HG03135 (cell line): ENCODE results near the gene MELTF.
A peak's percentile ranks its signal among the peaks of the same experiment; 100 is the strongest.

Experiments used
- ATAC-seq: cut with Tn5 transposase; IDR thresholded peaks from one replicate; pipeline ENCODE4 v1.9.1; 2021; ENCODE audit warnings: mild to moderate bottlenecking, moderate library complexity; ENCODE audit not compliant: unreplicated experiment

The MELTF gene

DNA sequence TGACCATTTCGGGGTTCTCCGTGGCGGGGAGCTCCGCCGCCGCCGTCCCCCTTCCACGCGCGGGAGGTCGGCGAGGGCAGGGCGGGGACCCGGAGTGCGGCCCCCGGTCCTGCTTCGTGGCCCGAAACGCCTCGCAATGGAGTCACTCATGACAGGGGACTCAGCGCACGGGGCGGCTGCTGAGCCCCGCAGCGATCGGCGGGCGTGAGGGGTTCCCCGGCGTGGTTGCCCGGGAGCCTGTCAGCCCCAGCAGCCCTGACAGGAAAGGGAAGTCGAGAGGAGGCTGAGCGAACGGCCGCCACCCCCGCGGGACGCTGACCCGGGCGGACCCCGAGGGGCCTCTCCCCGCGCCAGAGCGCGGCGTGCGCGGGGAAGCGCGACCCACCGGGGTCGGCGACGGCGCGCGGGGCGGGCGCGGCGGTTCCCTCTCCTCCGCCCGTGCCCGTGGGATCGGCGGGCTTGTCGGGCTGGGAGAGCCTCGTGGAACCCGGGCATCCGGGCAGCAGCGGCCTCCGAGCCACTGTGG is 60.4 kb downstream of the MELTF start:
- ATAC-seq = peak; percentile 44

DNA sequence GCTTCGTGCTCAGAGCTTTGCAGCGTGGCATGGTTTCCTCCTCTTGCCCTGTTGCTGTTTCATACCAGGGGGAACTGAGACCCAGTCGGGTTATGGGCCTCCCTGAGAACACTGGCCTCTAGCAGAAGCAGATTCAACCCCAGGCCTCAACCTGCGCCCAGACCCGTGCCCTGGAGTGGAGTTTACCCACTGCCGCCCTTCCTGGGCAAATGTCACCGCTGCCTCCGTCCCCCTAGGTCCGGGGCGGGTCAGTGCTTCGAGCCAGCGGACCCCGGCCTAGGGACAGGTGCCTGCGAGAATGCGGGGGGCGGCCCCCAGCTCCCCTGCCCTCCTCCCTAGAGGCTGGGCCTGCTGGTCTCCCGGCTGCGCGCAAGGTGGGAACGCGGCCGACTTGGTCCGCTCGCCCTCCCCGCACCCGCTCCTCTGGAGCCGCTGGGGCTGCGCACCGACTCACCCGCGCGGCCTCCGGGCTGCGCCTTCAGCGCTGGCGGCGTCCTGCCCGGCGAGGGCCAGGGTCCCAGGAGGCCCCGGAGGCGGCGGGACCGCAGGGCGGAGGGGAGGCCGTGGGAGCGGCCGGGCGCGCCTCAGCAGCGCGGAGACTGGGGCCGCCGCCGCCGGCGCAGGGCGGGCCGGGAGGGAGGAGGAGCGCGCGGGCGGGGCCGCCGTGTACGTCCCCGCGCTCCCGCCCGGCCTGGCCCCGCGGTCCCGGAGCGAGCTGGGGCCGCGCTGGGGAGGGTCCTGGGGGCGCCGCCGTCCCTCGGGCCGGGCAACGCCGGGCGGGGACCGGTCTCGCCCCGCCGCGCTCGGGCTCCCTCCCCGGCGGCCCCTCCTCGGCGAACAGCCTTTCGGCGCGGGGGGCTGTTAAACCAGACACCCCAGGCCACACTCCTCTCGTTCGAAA is 61.1 kb downstream of the MELTF start, which contains the start of gene PIGZ:
Gene PIGZ (minus strand): TSS at position 601 of the 901 bp plus-strand sequence. CDS start 16,802 bp downstream, outside the sequence.
- ATAC-seq = peak; percentile 68

GRCh38 chr3:196967412-196968232 is 62.0 kb downstream of the MELTF start:
- ATAC-seq = no peak

DNA sequence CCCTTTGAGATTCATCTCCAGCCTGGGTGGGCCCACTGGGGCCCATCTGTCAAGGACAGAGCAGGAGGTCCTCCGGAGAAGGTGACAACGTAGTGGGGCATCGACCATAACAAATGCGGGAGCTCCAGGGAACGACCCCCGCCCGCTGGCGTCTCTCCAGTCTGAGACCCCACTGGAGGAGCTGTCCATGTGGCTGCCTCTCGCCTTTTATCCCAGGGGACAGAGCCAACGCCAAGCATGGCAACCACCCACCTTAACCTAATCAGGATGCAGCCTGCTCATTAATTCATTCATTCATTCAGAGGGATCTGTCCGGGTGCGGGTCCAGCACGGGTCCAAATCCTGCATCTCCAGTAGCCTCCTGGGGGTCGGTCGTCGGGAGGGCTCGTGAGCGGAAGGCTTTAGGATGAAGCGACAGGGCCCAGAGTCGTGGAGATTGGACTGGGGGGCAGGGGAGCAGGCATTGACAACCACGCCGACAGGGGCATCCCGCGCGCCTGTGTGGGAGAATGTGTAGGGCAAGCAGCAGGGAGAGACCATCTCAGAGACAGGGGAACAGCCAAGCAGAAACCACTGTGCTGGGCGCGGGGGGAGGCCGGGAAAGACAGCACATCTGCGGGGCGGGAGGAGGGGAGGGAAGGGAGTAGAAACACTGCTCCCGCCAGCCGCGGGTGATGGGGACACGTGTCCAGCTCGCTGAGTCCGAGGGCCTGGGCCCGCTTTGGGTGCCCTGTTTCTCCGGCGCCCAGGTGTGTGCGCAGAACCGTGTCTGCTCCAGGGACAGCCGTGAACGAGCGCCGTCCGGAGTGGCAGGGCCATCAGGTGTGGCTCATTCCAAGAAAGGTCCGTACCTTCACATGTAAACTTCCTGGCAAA is 62.9 kb downstream of the MELTF start:
- ATAC-seq = no peak

- no peak for ATAC-seq
These were observed 63.8 kb downstream of the MELTF start for GRCh38 chr3:196965804-196966173.

- no peak for ATAC-seq
These were observed 64.4 kb downstream of the MELTF start for GRCh38 chr3:196965112-196965803.

- ATAC-seq = no peak
These were observed 66.0 kb downstream of the MELTF start for GRCh38 chr3:196963631-196963953.

- ATAC-seq = no peak
These were observed 66.5 kb downstream of the MELTF start for GRCh38 chr3:196962930-196963630.

DNA sequence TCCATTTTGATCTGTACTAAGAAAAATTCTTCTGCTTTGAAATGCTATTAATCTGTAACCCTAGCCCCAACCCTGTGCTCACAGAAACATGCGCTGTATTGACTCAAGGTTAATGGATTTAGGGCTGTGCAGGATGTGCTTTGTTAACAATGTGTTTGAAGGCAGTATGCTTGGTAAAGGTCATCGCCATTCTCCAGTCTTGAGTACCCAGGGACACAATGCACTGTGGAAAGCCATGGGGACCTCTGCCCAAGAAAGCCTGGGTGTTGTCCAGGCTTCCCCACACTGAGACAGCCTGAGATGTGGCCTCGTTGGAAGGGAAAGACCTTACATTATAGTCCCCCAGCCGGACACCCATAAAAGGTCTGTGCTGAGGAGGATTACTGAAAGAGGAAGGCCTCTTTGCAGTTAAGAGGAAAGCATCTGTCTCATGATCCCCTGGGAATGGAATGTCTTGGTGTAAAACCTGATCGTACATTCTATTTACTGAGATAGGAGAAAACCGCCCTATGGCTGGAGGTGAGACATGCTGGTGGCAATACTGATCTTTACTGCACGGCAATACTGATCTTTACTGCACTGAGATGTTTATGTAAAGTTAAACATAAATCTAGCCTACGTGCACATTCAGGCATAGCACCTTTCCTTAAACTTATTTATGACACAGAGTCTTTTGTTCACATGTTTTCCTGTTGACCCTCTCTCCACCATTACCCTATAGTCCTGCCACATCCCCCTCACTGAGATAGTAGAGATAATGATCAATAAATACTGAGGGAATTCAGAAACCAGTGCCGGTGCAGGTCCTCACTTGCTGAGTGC is 67.3 kb downstream of the MELTF start:
- ATAC-seq = no peak

GRCh38 chr3:196954832-196955231 is 74.8 kb downstream of the MELTF start:
- ATAC-seq = no peak
